ENCODE data around the gene BAZ1B.
A peak's percentile ranks its signal among the peaks of the same experiment; 100 is the strongest.

BAZ1B gene

DNA sequence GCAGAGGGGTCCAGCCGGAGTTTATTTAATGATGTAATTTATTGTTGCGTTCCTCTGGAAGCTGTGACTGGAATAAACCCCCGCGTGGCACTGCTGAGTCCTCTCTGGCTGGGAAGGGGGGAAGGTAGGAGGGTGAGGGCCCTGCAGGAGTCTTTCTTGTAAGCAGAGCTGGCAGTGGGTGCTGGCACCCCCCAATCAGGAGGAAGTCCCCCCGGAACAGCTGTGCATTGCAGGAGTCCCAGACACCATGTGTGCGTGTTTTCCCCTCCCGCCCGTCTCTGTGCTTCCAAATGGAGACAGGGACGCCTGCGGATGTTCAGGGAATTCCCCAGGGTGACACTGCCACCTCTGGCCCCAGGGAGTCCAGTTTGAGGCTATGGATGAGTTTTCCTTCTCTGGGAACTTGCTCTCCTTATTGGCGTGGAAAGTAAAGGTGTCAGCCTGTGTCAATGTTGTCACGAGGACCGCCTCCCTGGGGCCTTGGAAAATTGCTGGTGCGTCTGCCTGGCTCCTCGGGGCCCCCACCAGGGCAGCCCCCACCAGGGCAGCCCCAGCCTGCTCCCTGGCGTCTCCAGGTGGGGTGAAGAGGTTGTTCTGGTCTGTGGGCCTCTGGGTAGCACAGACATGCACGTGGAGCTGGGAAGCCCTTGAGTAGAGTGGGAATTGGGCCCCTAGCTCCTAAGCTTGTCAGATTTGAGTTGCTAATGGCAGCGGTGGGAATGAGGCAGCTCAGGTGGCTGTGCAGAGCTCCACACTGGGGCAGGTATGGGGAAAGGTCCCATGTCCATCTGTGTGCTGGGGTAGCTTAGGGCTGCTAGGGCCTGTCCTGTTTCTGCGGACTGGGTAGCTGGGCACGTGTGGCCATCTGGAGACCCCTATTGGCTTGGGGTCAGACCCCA lies 85.8 kb downstream of the BAZ1B start:
- ChIA-PET CTCF (interaction anchor here (1.3 to 2.6 kb wide), 3 partner anchors 15 to 112 kb away, joined by 3 to 11 read pairs (median 8); no protein-coding TSS in a partner anchor), POLR2A (interaction anchor here (0.6 kb wide), 1 partner anchor 51 kb away, joined by 3 read pairs; no protein-coding TSS in a partner anchor)
- no peak overlapping the region for H3K4me3 ChIP-seq (ENCODE audit: control insufficient read depth in 1 of 7, extremely low read depth in 1 of 7, insufficient read depth in 4 of 7, low read depth in 2 of 7, low read length in 6 of 7)
- peaks cover 0 to 6% (median 4%) of the 10 kb centered on the region in 4 experiments for H3K4me1 ChIP-seq (ENCODE audit: control extremely low read depth in 1 of 4, control insufficient read depth in 4 of 4, insufficient read depth in 4 of 4, low read length in 3 of 4)
- no peak overlapping the region for H3K27ac ChIP-seq (ENCODE audit: insufficient read depth in 1 of 2, low read depth in 1 of 2, low read length in 2 of 2, poor library complexity in 1 of 2, severe bottlenecking in 2 of 2)
- peaks cover 0 to 16% (median 0%) of the 10 kb centered on the region in 5 experiments for H3K27me3 ChIP-seq (replicated peaks in 2 of 5; ENCODE audit: control insufficient read depth in 4 of 5, insufficient read depth in 5 of 5, low read length in 4 of 5)
- peaks cover 0 to 7% (median 3%) of the 10 kb centered on the region in 5 experiments for H3K9me3 ChIP-seq (ENCODE audit: control extremely low read depth in 1 of 5, control insufficient read depth in 4 of 5, insufficient read depth in 2 of 5, low read depth in 1 of 5, low read length in 4 of 5)
- WGBS (ENCODE audit: insufficient coverage): 86% methylated on average over 15 of the region's 20 CpGs
- peaks cover 0 to 21% (median 11%) of the 10 kb centered on the region in 4 experiments for H3K36me3 ChIP-seq (ENCODE audit: control insufficient read depth in 4 of 4, insufficient read depth in 4 of 4, low read length in 3 of 4)
- DNase-seq: no peak

DNA sequence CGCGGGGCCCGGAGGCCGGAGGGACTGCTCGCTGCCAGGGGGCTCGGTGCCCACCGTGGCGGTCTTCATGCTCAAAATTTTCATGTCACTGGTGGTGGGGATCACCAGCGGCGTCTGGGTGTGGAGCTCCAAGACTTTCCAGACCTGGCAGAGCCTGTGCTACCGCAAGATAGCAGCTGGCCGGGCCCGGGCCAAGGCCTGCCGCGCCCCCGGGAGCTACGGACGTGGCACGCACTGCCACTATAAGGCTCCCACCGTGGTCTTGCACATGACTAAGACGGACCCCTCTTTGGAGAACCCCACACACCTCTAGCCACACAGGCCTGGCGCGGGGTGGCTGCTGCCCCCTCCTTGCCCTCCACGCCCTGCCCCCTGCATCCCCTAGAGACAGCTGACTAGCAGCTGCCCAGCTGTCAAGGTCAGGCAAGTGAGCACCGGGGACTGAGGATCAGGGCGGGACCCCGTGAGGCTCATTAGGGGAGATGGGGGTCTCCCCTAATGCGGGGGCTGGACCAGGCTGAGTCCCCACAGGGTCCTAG lies 86.6 kb downstream of the BAZ1B start:
- H3K27me3 ChIP-seq (replicated peaks in 2 of 5; ENCODE audit: control insufficient read depth in 4 of 5, insufficient read depth in 5 of 5, low read length in 4 of 5): peaks cover 0 to 16% (median 0%) of the 10 kb centered on the region in 5 experiments
- H3K36me3 ChIP-seq (ENCODE audit: control insufficient read depth in 4 of 4, insufficient read depth in 4 of 4, low read length in 3 of 4): peaks cover 0 to 14% (median 6%) of the 10 kb centered on the region in 4 experiments
- ChIA-PET POLR2A (interaction anchor here (0.6 kb wide), 1 partner anchor 50 kb away, joined by 3 read pairs; no protein-coding TSS in a partner anchor), CTCF (interaction anchor here (1.3 to 1.7 kb wide), 2 partner anchors 16 to 111 kb away, joined by 3 to 8 read pairs; no protein-coding TSS in a partner anchor)
- 96% methylated on average over 24 of the region's 28 CpGs for whole genome bisulfite sequencing (ENCODE audit: insufficient coverage)
- H3K9me3 ChIP-seq (ENCODE audit: control extremely low read depth in 1 of 5, control insufficient read depth in 4 of 5, insufficient read depth in 2 of 5, low read depth in 1 of 5, low read length in 4 of 5): peaks cover 0 to 7% (median 3%) of the 10 kb centered on the region in 5 experiments
- H3K27ac ChIP-seq (ENCODE audit: insufficient read depth in 1 of 2, low read depth in 1 of 2, low read length in 2 of 2, poor library complexity in 1 of 2, severe bottlenecking in 2 of 2): no peak overlapping the region
- peaks cover 0 to 6% (median 4%) of the 10 kb centered on the region in 4 experiments for H3K4me1 ChIP-seq (ENCODE audit: control extremely low read depth in 1 of 4, control insufficient read depth in 4 of 4, insufficient read depth in 4 of 4, low read length in 3 of 4)
- no peak overlapping the region for H3K4me3 ChIP-seq (ENCODE audit: control insufficient read depth in 1 of 7, extremely low read depth in 1 of 7, insufficient read depth in 4 of 7, low read depth in 2 of 7, low read length in 6 of 7)
- DNase-seq: no peak

DNA sequence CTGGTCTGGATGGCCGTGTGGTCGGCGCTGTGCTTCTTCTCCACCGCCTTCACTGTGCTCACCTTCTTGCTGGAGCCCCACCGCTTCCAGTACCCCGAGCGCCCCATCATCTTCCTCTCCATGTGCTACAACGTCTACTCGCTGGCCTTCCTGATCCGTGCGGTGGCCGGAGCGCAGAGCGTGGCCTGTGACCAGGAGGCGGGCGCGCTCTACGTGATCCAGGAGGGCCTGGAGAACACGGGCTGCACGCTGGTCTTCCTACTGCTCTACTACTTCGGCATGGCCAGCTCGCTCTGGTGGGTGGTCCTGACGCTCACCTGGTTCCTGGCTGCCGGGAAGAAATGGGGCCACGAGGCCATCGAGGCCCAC lies 87.4 kb downstream of the BAZ1B start:
- Histone ChIP-seq H3K4me3 (ENCODE audit: control insufficient read depth in 1 of 7, extremely low read depth in 1 of 7, insufficient read depth in 4 of 7, low read depth in 2 of 7, low read length in 6 of 7) (no peak overlapping the region), H3K27me3 (replicated peaks in 2 of 5; ENCODE audit: control insufficient read depth in 4 of 5, insufficient read depth in 5 of 5, low read length in 4 of 5) (peaks cover 0 to 16% (median 0%) of the 10 kb centered on the region in 5 experiments), H3K9me3 (ENCODE audit: control extremely low read depth in 1 of 5, control insufficient read depth in 4 of 5, insufficient read depth in 2 of 5, low read depth in 1 of 5, low read length in 4 of 5) (peaks cover 0 to 7% (median 3%) of the 10 kb centered on the region in 5 experiments), H3K27ac (ENCODE audit: insufficient read depth in 1 of 2, low read depth in 1 of 2, low read length in 2 of 2, poor library complexity in 1 of 2, severe bottlenecking in 2 of 2) (no peak overlapping the region), H3K4me1 (ENCODE audit: control extremely low read depth in 1 of 4, control insufficient read depth in 4 of 4, insufficient read depth in 4 of 4, low read length in 3 of 4) (peaks cover 0 to 6% (median 4%) of the 10 kb centered on the region in 4 experiments), H3K36me3 (ENCODE audit: control insufficient read depth in 4 of 4, insufficient read depth in 4 of 4, low read length in 3 of 4) (peaks cover 0 to 7% (median 3%) of the 10 kb centered on the region in 4 experiments)
- ChIA-PET POLR2A (no interaction called here), CTCF (interaction anchor here (0.8 to 1.7 kb wide), 2 partner anchors 11 to 17 kb away, joined by 3 to 8 read pairs; no protein-coding TSS in a partner anchor)
- no peak for DNase-seq
- WGBS (ENCODE audit: insufficient coverage): 97% methylated on average over 26 of the region's 26 CpGs

DNA sequence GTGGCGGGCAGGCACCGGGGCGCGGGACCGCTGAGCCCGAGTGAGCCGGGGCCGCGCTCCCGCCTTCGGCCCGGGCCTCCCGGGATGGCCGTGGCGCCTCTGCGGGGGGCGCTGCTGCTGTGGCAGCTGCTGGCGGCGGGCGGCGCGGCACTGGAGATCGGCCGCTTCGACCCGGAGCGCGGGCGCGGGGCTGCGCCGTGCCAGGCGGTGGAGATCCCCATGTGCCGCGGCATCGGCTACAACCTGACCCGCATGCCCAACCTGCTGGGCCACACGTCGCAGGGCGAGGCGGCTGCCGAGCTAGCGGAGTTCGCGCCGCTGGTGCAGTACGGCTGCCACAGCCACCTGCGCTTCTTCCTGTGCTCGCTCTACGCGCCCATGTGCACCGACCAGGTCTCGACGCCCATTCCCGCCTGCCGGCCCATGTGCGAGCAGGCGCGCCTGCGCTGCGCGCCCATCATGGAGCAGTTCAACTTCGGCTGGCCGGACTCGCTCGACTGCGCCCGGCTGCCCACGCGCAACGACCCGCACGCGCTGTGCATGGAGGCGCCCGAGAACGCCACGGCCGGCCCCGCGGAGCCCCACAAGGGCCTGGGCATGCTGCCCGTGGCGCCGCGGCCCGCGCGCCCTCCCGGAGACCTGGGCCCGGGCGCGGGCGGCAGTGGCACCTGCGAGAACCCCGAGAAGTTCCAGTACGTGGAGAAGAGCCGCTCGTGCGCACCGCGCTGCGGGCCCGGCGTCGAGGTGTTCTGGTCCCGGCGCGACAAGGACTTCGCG lies 88.0 kb downstream of the BAZ1B start:
- Histone ChIP-seq H3K27ac (ENCODE audit: insufficient read depth in 1 of 2, low read depth in 1 of 2, low read length in 2 of 2, poor library complexity in 1 of 2, severe bottlenecking in 2 of 2) (no peak overlapping the region), H3K27me3 (replicated peaks in 2 of 5; ENCODE audit: control insufficient read depth in 4 of 5, insufficient read depth in 5 of 5, low read length in 4 of 5) (peaks cover 0 to 16% (median 0%) of the 10 kb centered on the region in 5 experiments), H3K36me3 (ENCODE audit: control insufficient read depth in 4 of 4, insufficient read depth in 4 of 4, low read length in 3 of 4) (peaks cover 0 to 3% (median 1%) of the 10 kb centered on the region in 4 experiments), H3K4me1 (ENCODE audit: control extremely low read depth in 1 of 4, control insufficient read depth in 4 of 4, insufficient read depth in 4 of 4, low read length in 3 of 4) (peaks cover 0 to 6% (median 4%) of the 10 kb centered on the region in 4 experiments), H3K9me3 (ENCODE audit: control extremely low read depth in 1 of 5, control insufficient read depth in 4 of 5, insufficient read depth in 2 of 5, low read depth in 1 of 5, low read length in 4 of 5) (peaks cover 0 to 7% (median 3%) of the 10 kb centered on the region in 5 experiments), H3K4me3 (ENCODE audit: control insufficient read depth in 1 of 7, extremely low read depth in 1 of 7, insufficient read depth in 4 of 7, low read depth in 2 of 7, low read length in 6 of 7) (peak overlapping the region in 5 of 7 experiments; percentile 15 to 65 (median 56))
- ChIA-PET POLR2A (no interaction called here), CTCF (interaction anchor here (0.8 kb wide), 1 partner anchor 12 kb away, joined by 3 read pairs; no protein-coding TSS in a partner anchor)
- DNase-seq: peak; percentile 22 to 69 (median 58)
- WGBS (ENCODE audit: insufficient coverage): 37% methylated on average over 110 of the region's 110 CpGs

DNA sequence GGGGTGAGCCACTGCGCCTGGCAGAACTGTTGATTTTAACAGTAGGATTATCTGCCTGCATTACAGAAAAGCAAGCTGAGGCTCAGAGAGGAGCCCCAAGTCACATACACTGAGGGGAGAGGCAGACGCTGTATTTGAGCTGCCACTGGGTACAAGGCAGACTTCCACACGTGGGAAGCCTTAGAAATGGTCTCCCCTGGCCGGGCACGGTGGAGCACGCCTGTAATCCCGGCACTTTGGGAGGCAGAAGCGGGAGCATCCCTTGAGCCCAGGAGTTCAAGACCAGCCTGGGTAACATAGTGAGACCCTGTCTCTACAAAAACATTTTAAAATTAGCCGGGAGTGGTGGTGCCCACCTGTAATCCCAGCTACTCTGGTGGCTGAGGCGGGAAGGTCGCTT lies 89.4 kb downstream of the BAZ1B start:
- Histone ChIP-seq H3K9me3 (ENCODE audit: control extremely low read depth in 1 of 5, control insufficient read depth in 4 of 5, insufficient read depth in 2 of 5, low read depth in 1 of 5, low read length in 4 of 5) (peaks cover 0 to 7% (median 3%) of the 10 kb centered on the region in 5 experiments), H3K36me3 (ENCODE audit: control insufficient read depth in 4 of 4, insufficient read depth in 4 of 4, low read length in 3 of 4) (no peaks in the 10 kb centered on the region), H3K27ac (ENCODE audit: insufficient read depth in 1 of 2, low read depth in 1 of 2, low read length in 2 of 2, poor library complexity in 1 of 2, severe bottlenecking in 2 of 2) (no peak overlapping the region), H3K27me3 (replicated peaks in 2 of 5; ENCODE audit: control insufficient read depth in 4 of 5, insufficient read depth in 5 of 5, low read length in 4 of 5) (peaks cover 0 to 16% (median 0%) of the 10 kb centered on the region in 5 experiments), H3K4me1 (ENCODE audit: control extremely low read depth in 1 of 4, control insufficient read depth in 4 of 4, insufficient read depth in 4 of 4, low read length in 3 of 4) (peaks cover 0 to 6% (median 4%) of the 10 kb centered on the region in 4 experiments), H3K4me3 (ENCODE audit: control insufficient read depth in 1 of 7, extremely low read depth in 1 of 7, insufficient read depth in 4 of 7, low read depth in 2 of 7, low read length in 6 of 7) (no peak overlapping the region)
- ChIA-PET POLR2A (no interaction called here), CTCF (no interaction called here)
- no peak for DNase-seq
- 93% methylated on average over 11 of the region's 11 CpGs for WGBS (ENCODE audit: insufficient coverage)

DNA sequence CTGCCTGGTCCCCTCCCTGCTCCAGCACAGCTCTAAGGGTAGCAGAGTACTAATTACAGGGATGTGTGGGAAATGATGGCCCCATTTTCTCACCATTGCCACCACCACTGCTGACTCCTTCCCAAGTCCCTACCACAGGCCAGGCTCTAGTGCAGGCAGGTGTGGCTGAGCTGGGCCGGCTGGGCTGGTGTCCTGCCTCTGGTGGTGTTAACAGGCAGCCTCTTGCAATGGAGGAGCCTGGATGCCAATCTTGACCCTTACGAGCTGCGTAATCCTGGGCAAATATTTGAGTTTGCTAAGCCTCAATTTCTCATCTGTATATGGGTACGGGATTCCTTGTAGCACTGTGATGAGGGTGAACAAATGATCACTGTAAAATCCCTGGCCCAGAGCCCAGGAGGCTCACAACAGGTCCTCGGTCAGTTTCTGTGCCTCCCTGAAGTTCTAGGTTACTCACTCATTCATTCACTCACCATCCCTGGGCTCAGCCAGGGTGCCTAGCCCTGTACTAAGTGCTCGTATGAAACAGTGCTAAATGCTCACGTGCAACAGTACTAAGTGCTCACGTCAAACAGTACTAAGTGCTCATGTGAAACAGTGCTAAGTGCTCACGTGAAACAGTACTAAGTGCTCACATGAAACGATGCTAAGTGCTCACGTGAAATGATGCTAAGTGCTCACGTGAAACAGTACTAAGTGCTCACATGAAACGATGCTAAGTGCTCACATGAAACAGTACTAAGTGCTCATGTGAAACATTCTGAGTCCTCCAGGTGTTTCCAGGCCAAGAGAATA lies 90.9 kb downstream of the BAZ1B start:
- ChIA-PET CTCF (interaction anchor here (0.9 kb wide), 1 partner anchor 9 kb away, joined by 3 read pairs; no protein-coding TSS in a partner anchor), POLR2A (no interaction called here)

More for the DNA sequence above, 90.9 kb downstream of the BAZ1B start:
- 93% methylated on average over 13 of the region's 13 CpGs for WGBS (ENCODE audit: insufficient coverage)
- Histone ChIP-seq H3K9me3 (ENCODE audit: control extremely low read depth in 1 of 5, control insufficient read depth in 4 of 5, insufficient read depth in 2 of 5, low read depth in 1 of 5, low read length in 4 of 5) (peaks cover 0 to 7% (median 3%) of the 10 kb centered on the region in 5 experiments), H3K27me3 (replicated peaks in 2 of 5; ENCODE audit: control insufficient read depth in 4 of 5, insufficient read depth in 5 of 5, low read length in 4 of 5) (peaks cover 0 to 16% (median 0%) of the 10 kb centered on the region in 5 experiments), H3K4me1 (ENCODE audit: control extremely low read depth in 1 of 4, control insufficient read depth in 4 of 4, insufficient read depth in 4 of 4, low read length in 3 of 4) (peaks cover 0 to 6% (median 4%) of the 10 kb centered on the region in 4 experiments), H3K4me3 (ENCODE audit: control insufficient read depth in 1 of 7, extremely low read depth in 1 of 7, insufficient read depth in 4 of 7, low read depth in 2 of 7, low read length in 6 of 7) (no peak overlapping the region), H3K36me3 (ENCODE audit: control insufficient read depth in 4 of 4, insufficient read depth in 4 of 4, low read length in 3 of 4) (no peaks in the 10 kb centered on the region), H3K27ac (ENCODE audit: insufficient read depth in 1 of 2, low read depth in 1 of 2, low read length in 2 of 2, poor library complexity in 1 of 2, severe bottlenecking in 2 of 2) (no peak overlapping the region)
- DNase-seq: no peak

All from common myeloid progenitor, CD34-positive (primary cell).